Hepatocyte (in vitro differentiated cells): Measurements from ENCODE around the gene SLC40A1. TPM values are rescaled to one million over a fixed set of nuclear protein-coding genes. Genes with fewer than 3 reads are reported as not detected.
A peak's percentile ranks its signal among the peaks of the same experiment; 100 is the strongest.

Source experiments
- DNase-seq: peaks from one replicate; pipeline ENCODE4 v3.0.0-alpha.2; 2016; ENCODE audit warnings: low spot score
- H2AFZ ChIP-seq: fragments of 200-600 bp; sonication (generic); 2 replicates; pipeline ENCODE4 v1.6.0; 2016; ENCODE audit warnings: antibody characterized with exemption, mild to moderate bottlenecking
- H3K27ac ChIP-seq: fragments of 200-600 bp; sonication (generic); 2 replicates; pipeline ENCODE4 v1.5.1; 2016; ENCODE audit warnings: mild to moderate bottlenecking
- H3K27me3 ChIP-seq: fragments of 200-600 bp; sonication (generic); 2 replicates; pipeline ENCODE4 v1.6.1; 2016
- H3K36me3 ChIP-seq: fragments of 200-600 bp; sonication (generic); replicated peaks from 2 replicates; pipeline ENCODE4 v1.5.1; 2016; ENCODE audit warnings: low read depth; ENCODE audit not compliant: insufficient read depth
- H3K4me1 ChIP-seq: fragments of 200-600 bp; sonication (generic); 2 replicates; pipeline ENCODE4 v1.5.1; 2016; ENCODE audit warnings: mild to moderate bottlenecking, moderate library complexity; ENCODE audit not compliant: insufficient read depth
- H3K4me2 ChIP-seq: fragments of 200-600 bp; sonication (generic); 2 replicates; pipeline ENCODE4 v1.6.0; 2016
- H3K4me3 ChIP-seq: fragments of 200-600 bp; sonication (generic); 2 replicates; pipeline ENCODE4 v1.5.1; 2016; ENCODE audit warnings: mild to moderate bottlenecking
- H3K79me2 ChIP-seq: fragments of 200-600 bp; sonication (generic); 2 replicates; pipeline ENCODE4 v1.6.0; 2017; ENCODE audit warnings: mild to moderate bottlenecking
- H3K9me2 ChIP-seq: fragments of 200-600 bp; sonication (generic); replicated peaks from 2 replicates; pipeline ENCODE4 v1.6.0; 2017; ENCODE audit warnings: mild to moderate bottlenecking; ENCODE audit not compliant: insufficient read depth
- H3K9me3 ChIP-seq: fragments of 200-600 bp; sonication (generic); 2 replicates; pipeline ENCODE4 v1.5.1; 2016; ENCODE audit warnings: low read depth, mild to moderate bottlenecking
- H4K20me1 ChIP-seq: fragments of 200-600 bp; sonication (generic); 2 replicates; pipeline ENCODE4 v1.6.0; 2016; ENCODE audit warnings: mild to moderate bottlenecking; ENCODE audit not compliant: insufficient read depth, poor library complexity, severe bottlenecking
- EZH2 ChIP-seq: fragments of 200-600 bp; sonication (generic); IDR thresholded peaks from 2 replicates; pipeline ENCODE4 v1.6.1; 2016; ENCODE audit warnings: antibody characterized with exemption, mild to moderate bottlenecking, borderline replicate concordance
- EZH2phosphoT487 ChIP-seq: fragments of 200-600 bp; sonication (generic); IDR thresholded peaks from one replicate; pipeline ENCODE4 v1.6.1; 2018; ENCODE audit warnings: antibody characterized with exemption, mild to moderate bottlenecking, low read depth, moderate library complexity; ENCODE audit not compliant: unreplicated experiment, severe bottlenecking
- WGBS: methylation state at CpG from one replicate; pipeline ENCODE4 v1.1.6; 2016; ENCODE audit warnings: low lambda C conversion rate; ENCODE audit errors: missing lambda C conversion rate; 5-methylcytosine and 5-hydroxymethylcytosine counted together
- polyA plus RNA-seq: library from polyadenylated mRNA; unstranded; fragments of >200 nt; fragmentation: Nextera tagmentation; extraction: Ambion mirVana; gene quantifications from 2 replicates; pipeline ENCODE4 v1.2.1, GENCODE V29; 2016
- total RNA-seq: library from RNA; depleted of rRNA; stranded (reverse); fragments of >200 nt; gene quantifications from 2 replicates; pipeline ENCODE4 v1.2.3, GENCODE V29; 2014
- TF ChIP-seq, protein P1 (sequence below): fragments of 200-600 bp; sonication (generic); IDR thresholded peaks from 2 replicates; pipeline ENCODE4 v1.5.1; 2016; ENCODE audit warnings: antibody characterized with exemption, mild to moderate bottlenecking; ENCODE audit not compliant: poor library complexity

The SLC40A1 gene, protein sequence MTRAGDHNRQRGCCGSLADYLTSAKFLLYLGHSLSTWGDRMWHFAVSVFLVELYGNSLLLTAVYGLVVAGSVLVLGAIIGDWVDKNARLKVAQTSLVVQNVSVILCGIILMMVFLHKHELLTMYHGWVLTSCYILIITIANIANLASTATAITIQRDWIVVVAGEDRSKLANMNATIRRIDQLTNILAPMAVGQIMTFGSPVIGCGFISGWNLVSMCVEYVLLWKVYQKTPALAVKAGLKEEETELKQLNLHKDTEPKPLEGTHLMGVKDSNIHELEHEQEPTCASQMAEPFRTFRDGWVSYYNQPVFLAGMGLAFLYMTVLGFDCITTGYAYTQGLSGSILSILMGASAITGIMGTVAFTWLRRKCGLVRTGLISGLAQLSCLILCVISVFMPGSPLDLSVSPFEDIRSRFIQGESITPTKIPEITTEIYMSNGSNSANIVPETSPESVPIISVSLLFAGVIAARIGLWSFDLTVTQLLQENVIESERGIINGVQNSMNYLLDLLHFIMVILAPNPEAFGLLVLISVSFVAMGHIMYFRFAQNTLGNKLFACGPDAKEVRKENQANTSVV
- total RNA-seq, result 225 and 261 TPM in 2 replicates
- 153 and 186 TPM in 2 replicates for polyA plus RNA-seq

DNA sequence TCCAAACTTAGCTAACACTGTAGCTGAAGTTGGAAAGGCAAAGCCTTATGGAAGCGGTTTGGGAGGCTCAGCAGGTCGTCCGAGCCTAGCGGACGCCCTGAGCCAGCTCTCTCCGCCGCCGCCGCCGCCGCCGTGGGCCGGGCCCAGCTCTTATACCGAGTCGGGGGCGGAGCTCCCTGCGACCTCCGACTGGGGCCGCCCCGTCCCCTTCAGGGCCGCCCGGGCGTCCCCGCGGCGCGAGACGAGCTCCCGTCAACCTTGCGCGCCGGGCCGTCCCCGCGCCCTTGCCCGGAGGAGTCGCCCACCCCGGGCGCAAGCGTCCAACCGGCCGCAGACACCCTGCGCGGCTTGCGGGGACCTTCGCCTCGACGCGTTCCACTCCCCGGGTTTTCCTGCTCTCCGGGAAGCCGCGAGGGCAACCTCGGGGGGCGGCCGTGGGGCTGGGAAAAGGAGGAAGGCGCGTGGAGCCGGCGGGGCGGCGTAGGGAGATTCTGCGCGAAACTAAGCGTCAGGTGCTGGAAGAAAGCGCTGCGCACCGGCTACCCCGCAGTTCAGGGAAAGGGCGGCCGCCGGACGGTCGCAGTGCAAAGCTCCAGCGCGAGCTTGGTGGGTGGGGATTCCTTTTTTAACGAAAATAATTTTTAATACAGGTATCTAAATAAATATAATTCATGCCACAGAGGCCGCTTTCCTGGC lies at the start of gene SLC40A1:
Gene SLC40A1, minus strand, starts transcription at position 129 of the 696 bp plus-strand sequence. CDS start 326 bp downstream, outside the sequence.
- Histone ChIP-seq H3K9me2 (no peaks in the 10 kb centered on the region), H3K9me3 (no peaks in the 10 kb centered on the region), H3K27ac (peak within 1 kb of the TSS; percentile 96), H3K79me2 (peaks cover 42% of the 10 kb centered on the region), H3K4me3 (peak within 1 kb of the TSS; percentile 83), H2AFZ (peak within 1 kb of the TSS; percentile 92), H3K27me3 (no peaks in the 10 kb centered on the region), H4K20me1 (no peaks in the 10 kb centered on the region), H3K36me3 (no peaks in the 10 kb centered on the region), H3K4me2 (peak within 1 kb of the TSS; percentile 90), H3K4me1 (peaks cover 24% of the 10 kb centered on the region)
- DNase-seq, result peak; percentile 95
- no peak for TF ChIP-seq EZH2
- TF ChIP-seq EZH2phosphoT487, result no peak
- TF ChIP-seq, protein P1, sequence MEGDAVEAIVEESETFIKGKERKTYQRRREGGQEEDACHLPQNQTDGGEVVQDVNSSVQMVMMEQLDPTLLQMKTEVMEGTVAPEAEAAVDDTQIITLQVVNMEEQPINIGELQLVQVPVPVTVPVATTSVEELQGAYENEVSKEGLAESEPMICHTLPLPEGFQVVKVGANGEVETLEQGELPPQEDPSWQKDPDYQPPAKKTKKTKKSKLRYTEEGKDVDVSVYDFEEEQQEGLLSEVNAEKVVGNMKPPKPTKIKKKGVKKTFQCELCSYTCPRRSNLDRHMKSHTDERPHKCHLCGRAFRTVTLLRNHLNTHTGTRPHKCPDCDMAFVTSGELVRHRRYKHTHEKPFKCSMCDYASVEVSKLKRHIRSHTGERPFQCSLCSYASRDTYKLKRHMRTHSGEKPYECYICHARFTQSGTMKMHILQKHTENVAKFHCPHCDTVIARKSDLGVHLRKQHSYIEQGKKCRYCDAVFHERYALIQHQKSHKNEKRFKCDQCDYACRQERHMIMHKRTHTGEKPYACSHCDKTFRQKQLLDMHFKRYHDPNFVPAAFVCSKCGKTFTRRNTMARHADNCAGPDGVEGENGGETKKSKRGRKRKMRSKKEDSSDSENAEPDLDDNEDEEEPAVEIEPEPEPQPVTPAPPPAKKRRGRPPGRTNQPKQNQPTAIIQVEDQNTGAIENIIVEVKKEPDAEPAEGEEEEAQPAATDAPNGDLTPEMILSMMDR, result no peak
- under 1% methylated on average over 72 of the region's 78 CpGs for WGBS

DNA sequence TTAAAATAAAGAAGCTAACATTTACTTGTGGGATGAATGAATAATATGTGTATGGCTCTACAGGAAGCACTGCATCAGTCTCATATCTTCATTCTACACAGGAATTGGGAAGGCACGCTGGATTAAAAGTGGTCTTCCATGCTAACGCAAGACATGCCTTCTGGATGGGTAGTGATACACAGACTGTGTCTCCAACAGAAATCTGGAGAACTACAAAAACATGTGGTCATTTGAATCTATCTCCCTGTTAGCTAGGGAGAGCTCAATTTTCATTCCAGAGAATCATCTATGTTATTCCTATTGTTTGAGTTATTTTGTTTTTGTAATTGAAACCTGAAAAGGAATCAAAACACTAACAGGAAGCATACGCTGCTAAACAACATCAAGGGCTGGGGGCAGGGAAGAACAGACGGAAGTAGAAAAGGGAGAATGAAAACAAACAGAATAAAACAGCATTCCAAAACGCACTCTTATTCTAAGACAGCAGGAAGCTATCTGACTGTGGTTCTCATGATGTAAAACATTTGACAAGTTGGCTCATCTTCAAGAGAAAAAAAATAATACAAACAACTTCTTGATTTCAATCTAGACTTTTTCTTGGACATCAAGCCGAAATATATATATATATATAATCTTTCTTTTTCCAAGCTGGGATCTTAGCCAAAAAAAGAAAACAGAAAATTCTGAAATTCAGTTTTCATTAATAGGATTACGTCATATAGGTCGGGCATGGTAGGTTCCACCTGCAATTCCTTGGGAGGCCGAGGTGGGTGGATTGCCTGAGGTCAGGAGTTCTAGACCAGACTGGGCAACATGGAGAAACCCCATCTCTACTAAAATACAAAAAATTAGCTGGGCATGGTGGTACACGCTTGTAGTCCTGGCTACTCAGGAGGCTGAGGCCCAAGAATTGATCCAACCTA lies 49.2 kb upstream of the SLC40A1 start:
- no peaks in the 10 kb centered on the region for H3K36me3 ChIP-seq
- no peaks in the 10 kb centered on the region for H4K20me1 ChIP-seq
- no peaks in the 10 kb centered on the region for H3K27me3 ChIP-seq
- H3K27ac ChIP-seq, result peak overlapping the region; percentile 46
- peaks cover 7% of the 10 kb centered on the region for H3K4me1 ChIP-seq
- peak overlapping the region; percentile 34 for H3K4me2 ChIP-seq
- TF ChIP-seq EZH2phosphoT487 (no peak), EZH2 (no peak)
- TF ChIP-seq, protein P1, result no peak
- no peaks in the 10 kb centered on the region for H3K9me3 ChIP-seq
- peak overlapping the region; percentile 45 for H2AFZ ChIP-seq
- no peak for DNase-seq
- 69% methylated on average over 10 of the region's 10 CpGs for WGBS
- H3K9me2 ChIP-seq, result no peaks in the 10 kb centered on the region
- no peak overlapping the region for H3K4me3 ChIP-seq
- H3K79me2 ChIP-seq, result no peaks in the 10 kb centered on the region

GRCh38 chr2:189628817-189629530 lies 48.4 kb upstream of the SLC40A1 start:
- H4K20me1 ChIP-seq, result no peaks in the 10 kb centered on the region
- H3K79me2 ChIP-seq, result no peaks in the 10 kb centered on the region
- H3K4me2 ChIP-seq, result peak overlapping the region; percentile 34
- peaks cover 7% of the 10 kb centered on the region for H3K4me1 ChIP-seq
- no peaks in the 10 kb centered on the region for H3K36me3 ChIP-seq
- no peaks in the 10 kb centered on the region for H3K9me2 ChIP-seq
- DNase-seq, result no peak
- no peaks in the 10 kb centered on the region for H3K9me3 ChIP-seq
- peak overlapping the region; percentile 46 for H3K27ac ChIP-seq
- 90% methylated on average over 9 of the region's 9 CpGs for WGBS
- H3K27me3 ChIP-seq, result no peaks in the 10 kb centered on the region
- TF ChIP-seq EZH2phosphoT487, result no peak
- TF ChIP-seq, protein P1, result peak; percentile 14
- no peak for TF ChIP-seq EZH2
- H2AFZ ChIP-seq, result peak overlapping the region; percentile 45
- H3K4me3 ChIP-seq, result no peak overlapping the region
